ENCODE data around the gene MATN4.

Gene MATN4

GRCh38 chr20:45288860-45289259 lies 19.2 kb downstream of the MATN4 start:
- no peak for DNase-seq

DNA sequence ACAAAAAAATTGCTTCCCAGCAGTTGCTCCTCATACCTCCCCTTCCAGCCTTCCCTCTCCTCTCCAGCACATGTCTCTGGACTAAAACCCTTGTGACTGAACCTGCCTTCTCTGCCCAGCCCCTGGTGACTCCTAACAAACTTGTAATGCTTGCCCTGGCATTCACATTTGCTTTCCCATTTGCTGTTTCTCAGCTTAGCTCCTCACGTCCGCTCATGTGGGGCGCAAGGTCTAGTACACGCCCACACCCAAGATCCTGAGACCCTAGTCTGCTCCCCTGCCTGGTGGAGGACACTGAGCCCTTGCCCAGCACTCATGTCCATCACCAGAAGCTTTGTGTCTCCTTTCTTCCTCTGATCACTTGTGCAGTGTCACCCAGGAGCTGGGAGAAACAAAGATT lies 19.7 kb downstream of the MATN4 start:
- DNase-seq, result no peak

GRCh38 chr20:45283551-45284057 lies 24.5 kb downstream of the MATN4 start:
- no peak for DNase-seq

GRCh38 chr20:45282700-45283550 lies 25.2 kb downstream of the MATN4 start:
- no peak for DNase-seq

GRCh38 chr20:45279992-45280391 lies 28.1 kb downstream of the MATN4 start:
- no peak for DNase-seq

DNA sequence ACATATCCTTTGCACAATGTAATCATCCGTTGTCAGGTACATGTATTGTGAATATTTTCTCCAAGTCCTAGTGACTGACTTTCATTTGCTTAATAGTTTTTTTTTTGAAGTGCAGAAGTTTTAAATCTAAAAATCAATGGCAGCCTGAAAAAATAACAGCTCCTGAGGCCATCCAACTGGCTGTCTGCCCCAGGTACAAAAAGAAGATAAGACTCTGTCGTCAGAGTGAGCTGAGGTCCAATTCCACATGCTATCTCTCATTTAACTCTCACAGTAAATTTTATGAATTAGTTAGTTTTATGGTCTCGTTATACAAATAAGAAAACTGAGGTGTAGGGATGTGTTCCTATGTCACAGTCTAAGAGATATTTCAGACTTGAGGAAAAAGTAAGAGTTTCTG lies 32.8 kb downstream of the MATN4 start:
- no peak for DNase-seq

DNA sequence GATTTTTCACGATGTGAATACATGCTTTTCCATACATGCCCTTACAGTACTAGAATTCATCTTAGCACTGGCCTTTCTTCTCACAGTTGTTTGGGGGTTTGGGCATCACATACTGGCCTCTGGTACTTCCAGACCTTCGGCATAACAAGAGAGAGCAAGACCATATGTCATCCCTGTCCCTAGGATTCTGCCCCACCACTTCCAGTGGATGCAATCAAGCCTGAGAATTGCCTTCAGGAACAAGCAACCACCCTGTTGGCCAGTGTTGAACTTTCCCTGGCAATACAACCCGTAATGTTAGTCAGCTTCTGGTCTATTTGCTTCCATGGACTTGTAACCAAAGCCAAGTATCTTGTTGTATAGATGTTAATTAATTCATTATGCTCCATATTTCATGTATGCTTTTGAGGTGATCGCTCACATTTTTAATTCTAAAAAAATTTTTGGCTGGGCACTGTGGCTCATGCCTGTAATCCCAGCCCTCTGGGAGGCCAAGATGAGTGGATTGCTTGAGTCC lies 38.3 kb downstream of the MATN4 start:
- DNase-seq, result no peak

DNA sequence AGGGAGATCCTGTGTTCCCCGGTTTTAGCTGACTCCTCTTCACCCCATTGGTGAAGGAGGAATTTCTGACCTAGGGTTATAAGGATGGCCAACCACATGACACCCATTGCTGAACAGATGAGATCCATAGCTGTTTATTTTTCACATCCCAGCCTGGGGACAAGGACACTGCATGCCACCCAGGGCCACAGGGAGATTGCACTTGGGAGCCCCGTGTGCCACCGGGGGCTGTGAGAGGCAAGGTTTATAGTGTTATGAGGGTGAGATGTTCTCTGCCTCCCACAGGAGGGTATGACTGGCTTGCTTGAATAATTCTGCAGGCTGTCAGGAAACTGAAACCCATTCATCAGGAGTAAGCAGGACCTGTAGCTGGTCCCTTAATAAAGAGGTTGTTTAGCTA lies 39.0 kb downstream of the MATN4 start:
- no peak for DNase-seq

- DNase-seq, result no peak
Measured at GRCh38 chr20:45268531-45268930, 39.6 kb downstream of the MATN4 start.

GRCh38 chr20:45266977-45267376 lies 41.1 kb downstream of the MATN4 start:
- DNase-seq, result no peak

DNA sequence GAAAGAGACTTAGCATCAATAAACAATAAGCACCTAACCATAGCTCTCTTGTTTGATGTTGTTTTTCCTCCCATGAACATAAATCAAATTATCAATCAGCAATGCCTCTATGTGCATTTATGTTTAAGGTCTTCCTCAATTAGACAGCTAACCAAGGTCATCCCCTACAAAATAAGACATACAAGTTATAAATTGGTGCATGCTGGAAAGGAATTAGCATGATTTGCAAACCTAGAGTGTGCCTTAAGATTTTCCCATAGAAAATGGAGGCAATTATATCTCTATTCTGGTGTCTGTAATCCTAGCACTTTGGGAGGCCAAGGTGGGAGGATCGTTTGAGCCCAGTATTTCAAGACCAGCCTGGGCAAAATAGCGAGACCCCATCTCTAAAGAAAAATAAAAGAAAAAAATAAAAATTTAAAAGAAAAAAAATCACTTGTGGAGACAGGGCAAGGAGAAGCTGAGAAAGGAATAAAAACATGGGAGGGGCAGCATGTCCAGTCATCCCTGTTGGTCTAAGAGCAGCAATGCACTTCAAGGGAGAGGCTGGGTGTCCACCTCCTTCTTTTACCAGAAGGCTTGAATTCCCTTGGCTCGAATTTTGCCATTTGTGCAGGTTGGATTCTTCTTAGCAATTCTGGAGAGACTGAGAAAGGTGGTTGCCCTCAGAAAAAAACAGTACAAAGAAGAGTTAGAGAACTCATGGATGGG lies 44.4 kb downstream of the MATN4 start:
- no peak for DNase-seq

- no peak for DNase-seq
Measured at GRCh38 chr20:45258664-45259063, 49.4 kb downstream of the MATN4 start.

GRCh38 chr20:45258259-45258658 lies 49.8 kb downstream of the MATN4 start:
- no peak for DNase-seq

GRCh38 chr20:45257711-45258110 lies 50.4 kb downstream of the MATN4 start:
- no peak for DNase-seq

DNA sequence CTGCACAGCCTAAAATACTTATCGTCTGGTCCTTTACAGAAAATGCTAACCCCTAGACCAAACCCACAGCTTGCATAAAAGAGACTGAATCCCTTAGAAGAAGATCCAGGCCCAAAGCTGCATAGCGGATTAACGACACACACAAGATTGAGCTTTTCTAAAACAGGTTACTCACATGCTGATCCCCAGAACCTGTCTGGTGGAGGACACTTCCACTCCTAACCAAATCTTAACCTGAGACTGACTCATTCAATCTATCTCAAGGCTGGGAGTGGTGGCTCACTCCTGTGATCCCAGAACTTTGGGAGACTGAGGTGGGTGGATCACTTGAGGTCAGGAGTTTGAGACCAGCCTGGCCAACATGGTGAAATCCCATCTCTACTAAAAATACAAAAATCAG lies 50.9 kb downstream of the MATN4 start:
- DNase-seq, result no peak

- no peak for DNase-seq
Measured at GRCh38 chr20:45254383-45255262, 53.5 kb downstream of the MATN4 start, which contains the start of gene SLPI. SLPI (minus strand) TSS chr20:45254564; CDS start chr20:45254543, 21 bp downstream.

DNA sequence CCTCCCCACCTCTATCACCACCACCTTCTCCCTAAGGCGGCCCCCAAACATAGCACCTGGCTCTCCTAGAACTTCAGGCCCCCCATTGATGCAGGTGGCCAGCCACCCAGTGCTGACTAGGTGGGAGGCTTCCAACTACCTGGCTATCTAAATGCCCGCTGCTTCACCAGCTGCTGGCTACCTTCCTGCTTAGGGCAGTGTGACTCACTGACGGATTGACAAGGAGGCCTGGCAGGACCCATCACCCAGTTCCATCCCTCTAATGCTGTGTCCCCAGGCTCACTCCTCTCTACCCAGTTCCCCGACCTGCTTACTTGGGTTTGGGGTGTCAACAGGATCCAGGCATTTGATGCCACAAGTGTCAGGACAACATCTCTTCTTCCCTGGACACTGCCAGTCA lies 54.8 kb downstream of the MATN4 start:
- DNase-seq, result no peak

- DNase-seq, result no peak
Measured at GRCh38 chr20:45251884-45252560, 56.1 kb downstream of the MATN4 start.

GRCh38 chr20:45248609-45249008 lies 59.5 kb downstream of the MATN4 start:
- DNase-seq, result no peak

DNA sequence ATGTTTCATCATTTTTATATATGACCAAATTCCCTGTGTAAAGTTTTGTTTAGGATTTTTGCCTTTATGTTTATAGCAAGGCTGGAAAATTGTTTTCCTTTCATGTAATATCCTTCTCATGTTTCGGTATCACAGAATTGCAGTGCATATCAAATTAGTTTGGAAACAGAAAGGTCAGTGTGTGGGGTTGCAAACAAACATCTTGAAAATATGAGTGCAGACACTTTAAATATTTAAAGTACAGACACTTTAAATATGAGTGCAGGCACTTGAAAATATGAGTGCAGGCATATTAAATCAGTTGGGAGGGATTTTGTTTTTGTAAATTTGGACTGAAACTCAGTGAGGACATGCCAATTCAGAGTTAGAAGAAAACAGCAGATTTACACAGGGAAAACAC lies 60.2 kb downstream of the MATN4 start:
- DNase-seq, result no peak

DNA sequence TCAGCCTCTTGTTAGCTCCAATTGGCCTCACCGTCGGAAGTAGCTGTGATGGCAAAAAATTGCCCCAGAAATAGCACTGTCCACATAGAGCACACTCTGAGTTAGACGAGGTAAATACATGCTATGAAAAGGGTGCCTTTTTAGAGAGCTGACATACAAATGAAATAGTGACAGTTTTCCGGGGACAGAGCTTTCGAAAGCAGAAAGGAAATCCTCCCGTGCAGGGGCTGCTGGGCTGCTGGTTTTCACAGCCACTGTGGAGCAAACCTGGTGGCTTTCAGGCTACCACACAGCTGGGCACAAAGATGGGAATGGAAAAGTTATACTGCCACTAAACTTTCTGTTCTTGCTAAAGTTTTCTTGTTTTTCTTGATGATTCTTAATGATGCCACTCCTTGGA lies 62.0 kb downstream of the MATN4 start:
- no peak for DNase-seq

All from activated T-cell treated with anti-CD3 and anti-CD28 coated beads, Interleukin-2, amount 50 U/mL, for 1 hour (primary cell).